Pancreas (tissue), 10 donors: ENCODE results near the gene HTR1B. TPM values are rescaled to one million over a fixed set of nuclear protein-coding genes. Genes with fewer than 3 reads are reported as not detected.
A peak's percentile ranks its signal among the peaks of the same experiment; 100 is the strongest.

ENCODE experiments used
- ATAC-seq, 4 donors: fragments of 200-7000 bp; cut with Tn5 transposase; one replicate each; pipeline versions ENCODE4 v1.8.0 to v1.9.1; 2020; ENCODE audit warnings: mild to moderate bottlenecking in 4 of 4, moderate library complexity in 4 of 4
- DNase-seq, 6 donors: peaks; one replicate each; pipeline ENCODE4 v3.0.0-alpha.2; 2020
- FAIRE-seq: peaks from 2 replicates; lab custom pipeline; 2012; peaks lifted over from hg19 to GRCh38; lab: Jason Lieb, UNC
- H3K27ac ChIP-seq, 4 donors: fragments of 200-600 bp; sonication (generic); 1 replicate in 3 of 4; 2 replicates in 1 of 4; pipeline versions ENCODE4 v1.5.0 to v1.8.0; 2020
- H3K27me3 ChIP-seq, 4 donors: fragments of 200-600 bp; one replicate each; pipeline ENCODE4 v1.8.0; 2021
- H3K36me3 ChIP-seq, 3 donors: fragments of 200-600 bp; sonication (generic) in 1 of 3; one replicate each; pipeline versions ENCODE4 v1.5.0 to v1.8.0; 2020 to 2021
- H3K4me1 ChIP-seq, 3 donors: fragments of 200-600 bp; one replicate each; pipeline ENCODE4 v1.8.0; 2021
- H3K4me3 ChIP-seq, 4 donors: fragments of 200-600 bp; sonication (generic) in 2 of 4; one replicate each; pipeline versions ENCODE4 v1.5.0 to v1.8.0; 2020 to 2021
- H3K9me3 ChIP-seq, 4 donors: fragments of 200-600 bp; one replicate each; pipeline ENCODE4 v1.8.0; 2021
- WGBS, 2 donors: extraction: QIAGEN DNeasy Blood & Tissue Kit; methylation state at CpG; one replicate each; pipeline ENCODE4 v1.1.7; 2013; 5-methylcytosine and 5-hydroxymethylcytosine counted together
- intact Hi-C, 3 donors: fragments of 100-400 bp; cut with DNase I; formaldehyde crosslinking; loops; one replicate each; pipeline versions ENCODE4 v1.11.1 to v1.14.2; 2022
- polyA plus RNA-seq, 2 donors: library from polyadenylated mRNA; stranded (reverse); fragments of 200-250 nt; gene quantifications; one replicate each; pipeline ENCODE4 v1.2.3, GENCODE V29; 2013
- total RNA-seq, 6 donors: library from RNA; stranded (reverse); fragmentation: NEBNext Ultra II Directional in 4 of 6; extraction: Animal tissue kit (Norgen Biotek cat#: 25700) in 4 of 6; gene quantifications; one replicate each; pipeline versions ENCODE4 v1.2.1 to v1.2.4, GENCODE V29; 2021 to 2023
- TF ChIP-seq, protein P1 (sequence below), 4 donors: fragments of 200-600 bp; sonication (generic) in 3 of 4; IDR thresholded peaks; one replicate each; pipeline versions ENCODE4 v1.5.0 to v1.8.0; 2021; ENCODE audit warnings: antibody characterized with exemption in 4 of 4
- donor health status: healthy with polysubstance abuse.
- donor health status: DM: no; HTN: no; CAD: no; lungs with moderate emphysema.
- donor health status: DM: no; HTN: no; CAD: no.
- donor health status: control.
- donor health status: control.
- donor health status: Bipolar disorder and iron deficiency.
- donor health status: DM: yes; HTN: yes; CAD: no.
- donor health status: DM: no; HTN: no; CAD: no.
- donor health status: DM: no; HTN: no; CAD: no.
- donor health status: DM: yes; HTN: yes; CAD: no.

The HTR1B gene
- total and polyA plus RNA-seq, 8 donors, result 0.05 to 0.16 (median 0.10) TPM; not detected in 4

DNA sequence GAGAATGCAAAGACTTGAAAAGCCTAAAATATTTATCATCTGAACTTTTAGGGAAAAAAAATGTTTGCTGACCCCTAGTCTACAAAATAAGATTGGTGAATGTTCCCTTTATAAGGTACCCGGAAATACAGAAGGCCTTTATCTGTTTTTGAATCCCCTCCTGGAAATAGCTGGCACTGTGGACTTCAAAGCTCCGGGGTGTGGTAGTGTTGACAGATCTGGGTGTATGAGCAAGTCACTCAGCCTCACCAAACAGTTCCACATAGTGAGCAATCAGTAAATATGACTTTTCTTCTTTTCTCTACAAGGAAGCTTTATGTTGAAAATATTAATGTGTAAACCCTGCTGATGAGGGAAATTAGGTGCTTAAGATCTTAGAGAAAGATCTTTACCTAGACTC lies 29.2 kb upstream of the HTR1B start:
- WGBS, 2 donors, result 56 to 63% methylated on average over 2 of the region's 2 CpGs
- no peaks in the 10 kb centered on the region for H3K36me3 ChIP-seq
- intact Hi-C loops, result no loop called here
- FAIRE-seq, result no peak
- H3K27me3 ChIP-seq, result no peaks in the 10 kb centered on the region
- TF ChIP-seq, protein P1, sequence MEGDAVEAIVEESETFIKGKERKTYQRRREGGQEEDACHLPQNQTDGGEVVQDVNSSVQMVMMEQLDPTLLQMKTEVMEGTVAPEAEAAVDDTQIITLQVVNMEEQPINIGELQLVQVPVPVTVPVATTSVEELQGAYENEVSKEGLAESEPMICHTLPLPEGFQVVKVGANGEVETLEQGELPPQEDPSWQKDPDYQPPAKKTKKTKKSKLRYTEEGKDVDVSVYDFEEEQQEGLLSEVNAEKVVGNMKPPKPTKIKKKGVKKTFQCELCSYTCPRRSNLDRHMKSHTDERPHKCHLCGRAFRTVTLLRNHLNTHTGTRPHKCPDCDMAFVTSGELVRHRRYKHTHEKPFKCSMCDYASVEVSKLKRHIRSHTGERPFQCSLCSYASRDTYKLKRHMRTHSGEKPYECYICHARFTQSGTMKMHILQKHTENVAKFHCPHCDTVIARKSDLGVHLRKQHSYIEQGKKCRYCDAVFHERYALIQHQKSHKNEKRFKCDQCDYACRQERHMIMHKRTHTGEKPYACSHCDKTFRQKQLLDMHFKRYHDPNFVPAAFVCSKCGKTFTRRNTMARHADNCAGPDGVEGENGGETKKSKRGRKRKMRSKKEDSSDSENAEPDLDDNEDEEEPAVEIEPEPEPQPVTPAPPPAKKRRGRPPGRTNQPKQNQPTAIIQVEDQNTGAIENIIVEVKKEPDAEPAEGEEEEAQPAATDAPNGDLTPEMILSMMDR (IDR thresholded peaks at IDR 0.05), result no peak
- no peak overlapping the region for H3K27ac ChIP-seq
- no peak overlapping the region for H3K4me3 ChIP-seq
- no peak for DNase-seq
- no peaks in the 10 kb centered on the region for H3K9me3 ChIP-seq
- no peak for ATAC-seq
- H3K4me1 ChIP-seq, result no peaks in the 10 kb centered on the region

DNA sequence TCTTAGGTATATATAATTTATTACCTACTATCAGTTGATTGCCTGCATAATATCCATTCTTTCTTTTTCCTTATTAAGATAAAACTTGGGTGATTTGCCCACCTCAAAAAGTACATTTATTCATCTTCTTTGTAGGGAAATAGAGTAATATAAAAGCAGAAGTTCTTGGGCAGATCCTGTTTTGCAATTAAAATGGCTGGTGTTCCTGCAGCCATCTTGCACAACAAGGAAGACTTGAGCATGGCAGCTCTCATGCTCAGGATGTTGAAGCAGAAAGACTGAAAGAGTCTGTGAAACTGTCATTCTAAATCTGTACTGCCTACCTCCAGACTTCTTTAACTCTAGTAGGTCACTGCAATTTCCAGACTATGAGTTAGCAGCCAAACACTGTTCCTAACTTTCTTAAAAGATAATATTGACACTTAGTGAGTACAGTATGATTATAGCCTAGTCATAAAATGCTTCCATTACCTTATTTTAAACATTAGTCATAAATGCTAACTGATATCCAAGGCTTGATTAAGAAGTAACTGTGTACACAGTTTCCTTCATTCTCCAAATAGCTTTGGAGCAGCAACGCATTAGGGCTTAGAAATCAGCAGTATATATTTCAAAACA lies 24.6 kb upstream of the HTR1B start:
- DNase-seq, result no peak
- Histone ChIP-seq H3K27me3 (no peaks in the 10 kb centered on the region), H3K36me3 (no peaks in the 10 kb centered on the region), H3K4me3 (no peak overlapping the region), H3K27ac (no peak overlapping the region), H3K9me3 (no peaks in the 10 kb centered on the region), H3K4me1 (no peaks in the 10 kb centered on the region)
- intact Hi-C loops, result no loop called here
- WGBS, 2 donors, result 28 to 35% methylated on average over 1 of the region's 1 CpG
- TF ChIP-seq, protein P1 (IDR thresholded peaks at IDR 0.05), result no peak
- ATAC-seq, result peak in 1 of 4 donors; percentile 40
- FAIRE-seq, result no peak

DNA sequence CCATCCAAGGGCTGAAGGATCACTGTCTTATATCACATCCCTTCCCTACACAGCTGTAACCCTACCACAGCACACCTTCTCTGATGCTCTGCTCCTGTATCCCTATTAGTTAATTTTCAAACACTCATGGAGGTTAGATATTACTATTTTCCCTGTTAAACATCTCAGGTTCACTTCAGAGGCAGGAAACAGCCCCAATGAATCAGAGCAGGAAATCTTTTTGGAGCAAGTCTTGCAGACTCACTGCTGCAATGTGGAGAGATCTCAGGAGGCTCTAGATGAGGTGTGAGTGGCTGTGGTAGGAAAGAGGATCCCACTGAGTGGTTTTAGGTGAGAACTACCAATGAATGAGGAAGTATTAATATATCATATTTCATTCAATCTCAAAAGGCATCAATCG lies 19.7 kb upstream of the HTR1B start:
- Histone ChIP-seq H3K36me3 (no peaks in the 10 kb centered on the region), H3K27me3 (no peaks in the 10 kb centered on the region), H3K4me1 (no peaks in the 10 kb centered on the region), H3K9me3 (no peaks in the 10 kb centered on the region), H3K27ac (no peak overlapping the region), H3K4me3 (no peak overlapping the region)
- DNase-seq, result no peak
- TF ChIP-seq, protein P1 (IDR thresholded peaks at IDR 0.05), result no peak
- 33 to 38% methylated on average over 1 of the region's 1 CpG for WGBS, 2 donors
- intact Hi-C loops, result no loop called here
- FAIRE-seq, result no peak
- ATAC-seq, result no peak

DNA sequence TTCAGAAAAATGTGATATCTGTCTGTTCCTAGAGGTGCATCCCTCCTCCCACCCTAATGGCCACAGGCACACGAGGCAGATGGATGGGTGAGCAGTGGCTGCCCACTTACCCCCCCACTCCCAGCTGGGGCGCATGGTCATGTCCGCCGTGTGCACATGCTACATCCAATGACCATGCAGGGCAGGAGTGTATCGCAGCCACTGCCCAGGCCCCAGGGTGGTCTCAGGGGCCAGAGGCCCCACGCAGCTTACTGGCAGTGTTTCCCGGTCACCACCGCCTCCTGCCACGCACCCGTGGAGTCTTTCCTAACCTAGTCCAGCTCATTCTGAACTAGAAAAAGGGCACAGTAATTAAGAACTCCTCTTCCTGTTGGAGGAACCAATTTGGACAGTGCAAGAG lies 11.7 kb upstream of the HTR1B start:
- no peaks in the 10 kb centered on the region for H3K36me3 ChIP-seq
- H3K27ac ChIP-seq, result no peak overlapping the region
- DNase-seq (peak in 1 of 6 donors; percentile 41), ATAC-seq (no peak), FAIRE-seq (no peak)
- intact Hi-C loops, result no loop called here
- H3K9me3 ChIP-seq, result no peaks in the 10 kb centered on the region
- no peaks in the 10 kb centered on the region for H3K27me3 ChIP-seq
- no peak overlapping the region for H3K4me3 ChIP-seq
- no peaks in the 10 kb centered on the region for H3K4me1 ChIP-seq
- TF ChIP-seq, protein P1 (IDR thresholded peaks at IDR 0.05), result no peak
- 87 to 93% methylated on average over 10 of the region's 10 CpGs for WGBS, 2 donors

DNA sequence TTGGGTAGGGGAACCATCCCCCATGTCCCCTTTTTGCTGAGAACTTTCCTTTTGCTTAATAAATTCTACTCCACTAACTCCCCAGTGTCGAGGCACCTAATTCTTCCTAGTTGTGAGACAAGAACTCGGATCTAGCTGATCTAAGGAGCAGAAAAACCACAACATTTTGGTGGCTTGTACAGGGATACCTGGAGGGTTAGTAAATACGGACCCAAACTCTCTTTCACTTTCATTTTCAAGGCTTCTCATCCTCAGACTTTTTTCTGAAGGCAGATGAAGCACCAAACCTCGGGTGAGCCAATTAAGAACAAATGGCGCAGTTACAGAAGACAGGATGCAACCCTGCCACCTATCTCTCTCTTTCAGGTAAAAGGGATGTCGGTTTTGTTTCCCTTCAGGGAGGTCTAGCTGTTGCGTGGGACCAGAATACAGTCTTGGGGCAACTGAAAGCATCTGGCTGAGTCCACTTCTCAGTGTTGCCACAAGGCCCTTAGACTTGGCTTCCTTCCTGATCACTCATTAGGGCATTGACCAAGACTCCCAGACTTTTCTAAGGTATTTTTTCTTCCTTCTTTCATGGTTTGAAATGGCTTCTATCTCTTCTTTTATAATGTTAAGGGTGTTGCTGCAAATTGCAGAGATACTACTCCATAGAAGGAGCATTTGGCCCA lies 11.1 kb upstream of the HTR1B start:
- Histone ChIP-seq H3K27me3 (no peaks in the 10 kb centered on the region), H3K36me3 (no peaks in the 10 kb centered on the region), H3K27ac (no peak overlapping the region), H3K9me3 (no peaks in the 10 kb centered on the region), H3K4me3 (no peak overlapping the region), H3K4me1 (no peaks in the 10 kb centered on the region)
- intact Hi-C loops, result no loop called here
- FAIRE-seq (no peak), ATAC-seq (no peak), DNase-seq (no peak)
- 74 to 81% methylated on average over 7 of the region's 7 CpGs for WGBS, 2 donors
- TF ChIP-seq, protein P1 (IDR thresholded peaks at IDR 0.05), result no peak
